HFF-Myc (cell line): Measurements from ENCODE around the gene GAK.

Source experiments
- DNase-seq: peaks from one replicate; pipeline ENCODE4 v3.0.0-alpha.2; 2011; ENCODE audit warnings: low read depth; ENCODE audit errors: extremely low read depth
- H3K4me3 ChIP-seq: replicated peaks from 2 replicates; pipeline ENCODE4 v1.5.1; 2011; ENCODE audit warnings: low read depth, mild to moderate bottlenecking, control low read depth, low read length
- CTCF ChIP-seq: IDR thresholded peaks from 2 replicates; pipeline ENCODE4 v1.5.1; 2012; ENCODE audit warnings: mild to moderate bottlenecking, low read depth, low read length, control low read depth; ENCODE audit errors: missing control alignments

GAK gene

GRCh38 chr4:865572-865971, 66.5 kb downstream of the GAK start:
- no peak for TF ChIP-seq CTCF
- no peak overlapping the region for H3K4me3 ChIP-seq
- no peak for DNase-seq

- DNase-seq: no peak
- TF ChIP-seq CTCF: no peak
- H3K4me3 ChIP-seq: no peak overlapping the region
Measured at GRCh38 chr4:865121-865465, 67.0 kb downstream of the GAK start.

GRCh38 chr4:864456-865120, 67.5 kb downstream of the GAK start:
- no peak for TF ChIP-seq CTCF
- no peak for DNase-seq
- no peak overlapping the region for H3K4me3 ChIP-seq

- no peak for DNase-seq
- no peak for TF ChIP-seq CTCF
- H3K4me3 ChIP-seq: no peak overlapping the region
Measured at GRCh38 chr4:860561-860960, 71.6 kb downstream of the GAK start.

GRCh38 chr4:859496-859895, 72.6 kb downstream of the GAK start:
- no peak overlapping the region for H3K4me3 ChIP-seq
- no peak for TF ChIP-seq CTCF
- no peak for DNase-seq

GRCh38 chr4:858831-859451, 73.2 kb downstream of the GAK start:
- no peak for DNase-seq
- TF ChIP-seq CTCF: no peak
- no peak overlapping the region for H3K4me3 ChIP-seq
